Fibroblast of lung (primary cell): Measurements from ENCODE around the gene CPA4.

ENCODE experiments used
- EZH2 ChIP-seq: IDR thresholded peaks from 2 replicates; pipeline ENCODE4 v1.5.1; 2012; ENCODE audit warnings: low read length, control low read depth, mild to moderate bottlenecking; ENCODE audit errors: missing control alignments
- TF ChIP-seq, protein P1 (sequence below), 2 donors: IDR thresholded peaks in 1 of 2; conservative IDR thresholded peaks in 1 of 2; 1 replicate in 1 of 2; 2 replicates in 1 of 2; pipeline ENCODE4 v1.5.1; 2011 to 2012; ENCODE audit warnings: low read length in 2 of 2, control low read depth in 1 of 2, inconsistent platforms in 1 of 2, low read depth in 1 of 2, mild to moderate bottlenecking in 1 of 2

DNA sequence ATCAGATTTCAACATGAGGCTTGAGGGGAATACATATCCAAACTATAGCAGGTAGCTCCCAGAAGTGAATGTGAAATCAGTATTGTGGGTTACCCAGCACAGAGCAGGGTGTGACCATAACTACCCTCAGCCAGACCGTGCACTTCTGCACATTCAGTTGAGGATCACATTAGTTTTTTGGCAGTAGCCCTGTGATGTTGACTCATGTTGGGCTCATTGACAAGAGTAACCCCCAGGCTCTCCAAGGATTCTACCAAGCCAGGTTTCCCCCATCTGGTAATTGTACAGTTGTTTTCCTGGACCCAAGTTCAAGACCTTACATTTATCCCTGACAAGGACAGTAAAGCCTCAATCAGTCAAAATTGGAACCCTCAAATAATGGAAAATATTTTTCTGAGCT, 11.7 kb upstream of the CPA4 start:
- TF ChIP-seq, protein P1, sequence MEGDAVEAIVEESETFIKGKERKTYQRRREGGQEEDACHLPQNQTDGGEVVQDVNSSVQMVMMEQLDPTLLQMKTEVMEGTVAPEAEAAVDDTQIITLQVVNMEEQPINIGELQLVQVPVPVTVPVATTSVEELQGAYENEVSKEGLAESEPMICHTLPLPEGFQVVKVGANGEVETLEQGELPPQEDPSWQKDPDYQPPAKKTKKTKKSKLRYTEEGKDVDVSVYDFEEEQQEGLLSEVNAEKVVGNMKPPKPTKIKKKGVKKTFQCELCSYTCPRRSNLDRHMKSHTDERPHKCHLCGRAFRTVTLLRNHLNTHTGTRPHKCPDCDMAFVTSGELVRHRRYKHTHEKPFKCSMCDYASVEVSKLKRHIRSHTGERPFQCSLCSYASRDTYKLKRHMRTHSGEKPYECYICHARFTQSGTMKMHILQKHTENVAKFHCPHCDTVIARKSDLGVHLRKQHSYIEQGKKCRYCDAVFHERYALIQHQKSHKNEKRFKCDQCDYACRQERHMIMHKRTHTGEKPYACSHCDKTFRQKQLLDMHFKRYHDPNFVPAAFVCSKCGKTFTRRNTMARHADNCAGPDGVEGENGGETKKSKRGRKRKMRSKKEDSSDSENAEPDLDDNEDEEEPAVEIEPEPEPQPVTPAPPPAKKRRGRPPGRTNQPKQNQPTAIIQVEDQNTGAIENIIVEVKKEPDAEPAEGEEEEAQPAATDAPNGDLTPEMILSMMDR (conservative IDR thresholded peaks at IDR 0.05 in 1 of 2, IDR thresholded peaks at IDR 0.05 in 1 of 2; ENCODE audit: low read depth in 1 of 2, low read length in 2 of 2) = no peak
- TF ChIP-seq EZH2 = no peak
